Measurements from ENCODE around the gene CAMKK2. TPM values are rescaled to one million over a fixed set of nuclear protein-coding genes. Genes with fewer than 3 reads are reported as not detected.

CAMKK2 gene
- total RNA-seq, 2 experiments from 2014 or later = 21.1 to 27.6 TPM

DNA sequence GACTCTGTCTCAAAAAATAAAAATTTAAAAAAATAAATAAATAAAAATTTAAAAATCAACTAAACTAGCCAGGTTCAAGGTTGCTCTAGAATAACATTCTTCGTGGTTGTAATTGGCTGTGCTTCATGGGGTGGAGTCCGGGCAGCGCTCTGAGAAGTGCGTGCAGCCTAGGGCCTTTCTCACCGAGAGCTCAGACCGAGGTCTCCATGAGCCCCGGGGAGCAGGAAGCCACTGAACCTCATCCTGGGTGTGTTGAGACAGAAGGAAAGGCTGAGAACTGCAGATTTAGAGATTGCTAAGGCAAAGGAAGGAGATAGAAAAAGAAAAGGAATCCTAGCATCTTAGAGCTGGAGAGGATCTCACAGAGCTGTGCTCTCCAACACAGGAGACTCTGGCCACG, 71.9 kb downstream of the CAMKK2 start:
- no peak for TF ChIP-seq CTCF (conservative IDR thresholded peaks at IDR 0.05; ENCODE audit: low read length)
- no peak for TF ChIP-seq EZH2phosphoT487 (IDR thresholded peaks at IDR 0.05; ENCODE audit: borderline replicate concordance, low read depth, low read length)
- Histone ChIP-seq H3K4me1 (ENCODE audit: insufficient read depth, low read length, poor library complexity, severe bottlenecking) (peaks cover 19% of the 10 kb centered on the region), H4K20me1 (ENCODE audit: insufficient read depth, low read length) (no peaks in the 10 kb centered on the region), H3K9me2 (ENCODE audit: insufficient read depth, low read length) (no peaks in the 10 kb centered on the region), H2AFZ (ENCODE audit: low read length) (no peak overlapping the region), H3K4me2 (ENCODE audit: low read length) (no peak overlapping the region), H3K79me2 (ENCODE audit: insufficient read depth, low read depth, low read length) (no peaks in the 10 kb centered on the region), H3K36me3 (ENCODE audit: insufficient read depth, low read length) (no peaks in the 10 kb centered on the region), H3K4me3 (ENCODE audit: low read depth, low read length, poor library complexity, severe bottlenecking) (no peak overlapping the region), H3K9me3 (ENCODE audit: low read length) (no peaks in the 10 kb centered on the region), H3K27ac (ENCODE audit: low read depth, low read length, poor library complexity, severe bottlenecking) (no peak overlapping the region)
- ChIA-PET POLR2A (interaction anchor here (0.5 kb wide), 1 partner anchor 210 kb away, joined by 4 read pairs; no protein-coding TSS in a partner anchor), CTCF (ENCODE audit: unreplicated experiment) (interaction anchor here (1.2 kb wide), 1 partner anchor 33 kb away, joined by 4 read pairs; no protein-coding TSS in a partner anchor)
- intact Hi-C loops (cut with micrococcal nuclease; ENCODE audit: unreplicated experiment) = no loop called here
- no TSS peak for BruUV-seq (replicated peaks)
- no peak for DNase-seq (ENCODE audit: low spot score)

DNA sequence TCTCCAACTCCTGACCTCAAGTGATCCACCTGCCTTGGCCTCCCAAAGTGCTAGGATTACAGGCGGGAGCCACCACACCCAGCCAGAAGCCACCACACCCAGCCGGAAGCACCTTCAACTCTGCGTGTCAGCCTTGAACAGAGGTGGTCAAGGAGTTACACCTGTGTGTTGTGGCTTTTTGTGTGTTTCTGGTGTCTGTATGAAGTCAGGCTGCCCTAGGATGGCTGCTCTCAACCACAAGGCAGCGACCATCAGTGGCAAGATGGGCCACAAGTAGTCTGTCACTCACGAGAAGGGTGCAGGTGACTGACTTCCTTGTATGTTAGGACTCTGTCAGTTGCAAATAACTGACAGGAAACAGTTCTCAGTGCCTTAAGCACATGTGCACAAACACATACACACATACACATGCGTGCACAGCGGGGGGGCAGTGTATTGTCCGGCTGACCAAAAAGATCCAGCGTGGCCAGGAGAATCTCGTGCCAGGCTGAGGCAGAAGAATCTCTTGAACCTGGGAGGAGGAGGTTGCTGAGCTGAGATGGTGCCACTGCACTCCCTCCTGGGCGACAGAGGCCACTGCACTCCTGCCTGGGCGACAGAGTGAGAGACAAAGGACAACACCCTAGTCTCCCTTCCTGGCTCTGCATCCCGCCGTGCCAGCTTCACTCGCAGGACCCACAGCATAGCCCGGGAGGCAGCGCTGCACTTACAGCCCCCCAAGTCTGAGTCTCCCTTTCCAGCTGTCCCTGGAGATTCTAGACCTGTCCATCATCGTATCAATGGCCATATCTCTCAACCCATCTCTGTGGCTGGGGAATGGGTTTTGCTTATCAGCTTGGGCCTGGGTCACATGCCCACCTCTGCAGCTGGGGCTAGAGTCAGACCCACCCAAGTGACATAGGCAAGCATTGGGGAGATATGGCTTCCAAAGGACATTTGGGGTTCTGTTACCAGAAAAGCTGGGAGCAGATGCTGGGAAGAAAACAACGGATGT, 72.9 kb downstream of the CAMKK2 start:
- Histone ChIP-seq H3K9me3 (ENCODE audit: low read length) (no peaks in the 10 kb centered on the region), H3K27ac (ENCODE audit: low read depth, low read length, poor library complexity, severe bottlenecking) (no peak overlapping the region), H3K79me2 (ENCODE audit: insufficient read depth, low read depth, low read length) (no peaks in the 10 kb centered on the region), H3K4me2 (ENCODE audit: low read length) (no peak overlapping the region), H2AFZ (ENCODE audit: low read length) (no peak overlapping the region), H3K36me3 (ENCODE audit: insufficient read depth, low read length) (no peaks in the 10 kb centered on the region), H3K4me3 (ENCODE audit: low read depth, low read length, poor library complexity, severe bottlenecking) (no peak overlapping the region), H3K9me2 (ENCODE audit: insufficient read depth, low read length) (no peaks in the 10 kb centered on the region), H4K20me1 (ENCODE audit: insufficient read depth, low read length) (no peaks in the 10 kb centered on the region), H3K4me1 (ENCODE audit: insufficient read depth, low read length, poor library complexity, severe bottlenecking) (peaks cover 19% of the 10 kb centered on the region)
- peak; percentile 42 for DNase-seq (ENCODE audit: low spot score)
- BruUV-seq (replicated peaks) = no TSS peak
- ChIA-PET POLR2A (interaction anchor here (0.5 kb wide), 1 partner anchor 211 kb away, joined by 4 read pairs; no protein-coding TSS in a partner anchor), CTCF (ENCODE audit: unreplicated experiment) (interaction anchor here (1.2 kb wide), 1 partner anchor 32 kb away, joined by 4 read pairs; no protein-coding TSS in a partner anchor)
- TF ChIP-seq EZH2phosphoT487 (IDR thresholded peaks at IDR 0.05; ENCODE audit: borderline replicate concordance, low read depth, low read length) = no peak
- TF ChIP-seq CTCF (conservative IDR thresholded peaks at IDR 0.05; ENCODE audit: low read length) = peak; percentile 53
- intact Hi-C loops (cut with micrococcal nuclease; ENCODE audit: unreplicated experiment) = no loop called here
